K562 (cell line): ENCODE data around the gene ADAT1. TPM values are rescaled to one million over a fixed set of nuclear protein-coding genes. Genes with fewer than 3 reads are reported as not detected.

ENCODE experiments used
- CC2D1A ChIP-seq: fragments of 450-650 bp; IDR thresholded peaks from 2 replicates; pipeline ENCODE4 v1.6.1; 2017; ENCODE audit warnings: mild to moderate bottlenecking
- CHD7 ChIP-seq: fragments of 200-600 bp; sonication (generic); IDR thresholded peaks from one replicate; pipeline ENCODE4 v1.6.1; 2012; ENCODE audit warnings: mild to moderate bottlenecking, low read depth, low read length, inconsistent platforms
- CREB3L1 ChIP-seq: fragments of 450-650 bp; IDR thresholded peaks from 2 replicates; pipeline ENCODE4 v1.6.1; 2014; ENCODE audit warnings: low read depth, mild to moderate bottlenecking, moderate library complexity, borderline replicate concordance
- GATA2 ChIP-seq: sonication (generic); formaldehyde crosslinking; IDR thresholded peaks from 2 replicates; pipeline ENCODE4 v1.4.0; 2020; ENCODE audit warnings: mild to moderate bottlenecking, missing genetic modification reagents
- HDAC8 ChIP-seq: fragments of 450-650 bp; IDR thresholded peaks from 2 replicates; pipeline ENCODE4 v1.6.1; 2016; ENCODE audit warnings: mild to moderate bottlenecking, missing genetic modification characterization, moderate library complexity, missing compliant biosample characterization
- JUND ChIP-seq, 2 experiments: IDR thresholded peaks; 2 replicates in 1 of 2; 3 replicates in 1 of 2; pipeline ENCODE4 v1.6.1; 2011; ENCODE audit warnings: borderline replicate concordance in 2 of 2, low read depth in 2 of 2, low read length in 2 of 2, improper control_type of control experiment in 1 of 2, missing biosample characterization in 1 of 2, missing genetic modification characterization in 1 of 2, missing genetic modification reagents in 1 of 2
- MAX ChIP-seq: sonication (generic); formaldehyde crosslinking; IDR thresholded peaks from 2 replicates; pipeline ENCODE4 v1.9.0; 2022; ENCODE audit warnings: mild to moderate bottlenecking, missing genetic modification reagents
- NFYB ChIP-seq: IDR thresholded peaks from 2 replicates; pipeline ENCODE4 v1.6.1; 2011; ENCODE audit warnings: mild to moderate bottlenecking, moderate library complexity; ENCODE audit not compliant: insufficient read length; ENCODE audit errors: extremely low read depth
- PHF8 ChIP-seq: fragments of 200-600 bp; sonication (generic); IDR thresholded peaks from 2 replicates; pipeline ENCODE4 v1.6.1; 2012; ENCODE audit warnings: mixed run types, mild to moderate bottlenecking, inconsistent platforms, low read length, moderate library complexity, borderline replicate concordance
- POU5F1 ChIP-seq: fragments of 150-350 bp; IDR thresholded peaks from 2 replicates; pipeline ENCODE4 v1.6.1; 2014; ENCODE audit warnings: borderline replicate concordance, low read length, low read depth, mild to moderate bottlenecking; ENCODE audit not compliant: partially characterized antibody
- RCOR1 ChIP-seq, 2 experiments: IDR thresholded peaks; 2 replicates each; pipeline ENCODE4 v1.6.1; 2012; ENCODE audit warnings: low read depth in 2 of 2, low read length in 2 of 2, borderline replicate concordance in 1 of 2, improper control_type of control experiment in 1 of 2
- SMAD2 ChIP-seq: fragments of 150-350 bp; IDR thresholded peaks from 2 replicates; pipeline ENCODE4 v1.6.1; 2014; ENCODE audit warnings: low read depth, mild to moderate bottlenecking, low read length
- SRSF9 ChIP-seq: fragments of 200-400 bp; formaldehyde crosslinking; IDR thresholded peaks from 2 replicates; pipeline ENCODE4 v1.6.1; 2017; ENCODE audit warnings: low read depth, low read length, borderline replicate concordance
- ZNF124 ChIP-seq: sonication (generic); formaldehyde crosslinking; IDR thresholded peaks from 2 replicates; pipeline ENCODE4 v1.8.1; 2022; ENCODE audit warnings: missing genetic modification reagents
- ZNF696 ChIP-seq: fragments of 250-450 bp; sonication (Bioruptor Pico); conservative IDR thresholded peaks from 2 replicates; pipeline ENCODE4 v1.4.0; 2020; ENCODE audit warnings: mild to moderate bottlenecking, moderate library complexity
- polyA plus RNA-seq, 8 experiments: library from polyadenylated mRNA; depleted of rRNA in 4 of 8; stranded (reverse) in 5 of 8; unstranded in 3 of 8; fragments of >200 nt; fragmentation: Nextera tagmentation in 2 of 8; fragmentation: Illumina TruSeq in 1 of 8; extraction: Ambion mirVana in 2 of 8; extraction: Trizol in 1 of 8; gene quantifications; 2 replicates each; pipeline versions ENCODE4 v1.2.1 to v1.2.3, GENCODE V29; 2011 to 2014; ENCODE audit warnings: inconsistent platforms in 1 of 8, missing spikeins in 1 of 8
- total RNA-seq, 7 experiments: library from RNA; depleted of rRNA in 6 of 7; stranded (reverse); fragments of >200 nt in 6 of 7; fragmentation: Illumina TruSeq in 2 of 7; extraction: Trizol in 2 of 7; gene quantifications; 2 replicates each; pipeline versions ENCODE4 v1.2.1 to v1.2.3, GENCODE V29; 2011 to 2021; ENCODE audit warnings: low replicate concordance in 1 of 7

ADAT1 gene
- total and polyA plus RNA-seq, 9 of the 15 experiments (the other 6 are each of a cell fraction or from before 2014, with no cell fraction given): 16.0 to 36.7 (median 28.2) TPM

GRCh38 chr16:75556431-75556950 is 66.6 kb downstream of the ADAT1 start (continued):
- TF ChIP-seq CHD7: no peak
- no peak for TF ChIP-seq SMAD2
- TF ChIP-seq NFYB: peak; percentile 1
- no peak for TF ChIP-seq CREB3L1
- no peak for TF ChIP-seq RCOR1 (IDR thresholded peaks at IDR 0.05; ENCODE audit: borderline replicate concordance in 1 of 2, low read depth in 2 of 2, low read length in 2 of 2)
- TF ChIP-seq HDAC8 (tag): no peak
- TF ChIP-seq ZNF696 (CRISPR knock-in tag): no peak
- TF ChIP-seq GATA2 (CRISPR knock-in tag): no peak
- no peak for TF ChIP-seq JUND (IDR thresholded peaks at IDR 0.05; ENCODE audit: borderline replicate concordance, low read depth, low read length)
- TF ChIP-seq JUND (tag; IDR thresholded peaks at IDR 0.05; ENCODE audit: borderline replicate concordance, low read depth, low read length): no peak
- TF ChIP-seq SRSF9: no peak
- no peak for TF ChIP-seq POU5F1
- TF ChIP-seq ZNF124 (CRISPR knock-in tag): no peak
- TF ChIP-seq PHF8: no peak
- TF ChIP-seq MAX (CRISPR knock-in tag): no peak
- no peak for TF ChIP-seq CC2D1A
